ENCODE results near the gene MICU1.

The MICU1 gene

GRCh38 chr10:72323108-72323749 is 302.6 kb downstream of the MICU1 start:
- peak in 1 of 2 experiments; percentile 37 for DNase-seq

GRCh38 chr10:72322280-72323058 is 303.4 kb downstream of the MICU1 start:
- DNase-seq, result peak; percentile 69 to 71

- no peak for DNase-seq
Observed at GRCh38 chr10:72322030-72322279, 303.9 kb downstream of the MICU1 start.

- DNase-seq, result peak in 1 of 2 experiments; percentile 50
Observed at GRCh38 chr10:72321248-72322029, 304.4 kb downstream of the MICU1 start.

- peak; percentile 82 to 85 for DNase-seq
Observed at GRCh38 chr10:72320676-72321247, 305.1 kb downstream of the MICU1 start.

GRCh38 chr10:72319416-72320254 is 306.2 kb downstream of the MICU1 start:
- peak; percentile 90 to 93 for DNase-seq

GRCh38 chr10:72318418-72319262 is 307.2 kb downstream of the MICU1 start:
- peak in 1 of 2 experiments; percentile 47 for DNase-seq
